HG02798 (cell line): ENCODE measurements around the gene NFE2L3.
A peak's percentile ranks its signal among the peaks of the same experiment; 100 is the strongest.
"Not testable (repeated sequence)": the region's sequence is repeated elsewhere in the genome, so short reads cannot be mapped to it uniquely, and the experiment has no call there.

Experiments used
- ATAC-seq: cut with Tn5 transposase; IDR thresholded peaks from one replicate; pipeline ENCODE4 v1.9.1; 2021; ENCODE audit warnings: mild to moderate bottlenecking; ENCODE audit not compliant: unreplicated experiment, poor library complexity

Gene NFE2L3

GRCh38 chr7:26144184-26145080, 7.6 kb upstream of the NFE2L3 start:
- ATAC-seq, result no peak

GRCh38 chr7:26145238-26145637, 6.8 kb upstream of the NFE2L3 start:
- ATAC-seq, result no peak

GRCh38 chr7:26147030-26147429, 5.0 kb upstream of the NFE2L3 start:
- ATAC-seq, result no peak

GRCh38 chr7:26147646-26148306, 4.2 kb upstream of the NFE2L3 start:
- ATAC-seq, result not testable (repeated sequence)

- ATAC-seq, result not testable (repeated sequence)
Measured at GRCh38 chr7:26148307-26148700, 3.7 kb upstream of the NFE2L3 start.

- no peak for ATAC-seq
Measured at GRCh38 chr7:26149391-26149977, 2.5 kb upstream of the NFE2L3 start.

GRCh38 chr7:26151096-26151495, 902 bp upstream of the NFE2L3 start:
- no peak for ATAC-seq

GRCh38 chr7:26151650-26151952, 397 bp upstream of the NFE2L3 start:
- no peak for ATAC-seq

GRCh38 chr7:26152782-26153240, 813 bp downstream of the NFE2L3 start:
- ATAC-seq, result peak; percentile 23

GRCh38 chr7:26153241-26153822, 1.3 kb downstream of the NFE2L3 start:
- ATAC-seq, result no peak

- ATAC-seq, result no peak
Measured at GRCh38 chr7:26153823-26154783, 2.1 kb downstream of the NFE2L3 start.

GRCh38 chr7:26155531-26156375, 3.8 kb downstream of the NFE2L3 start:
- no peak for ATAC-seq

- no peak for ATAC-seq
Measured at GRCh38 chr7:26156451-26157420, 4.7 kb downstream of the NFE2L3 start.

GRCh38 chr7:26157520-26158105, 5.6 kb downstream of the NFE2L3 start:
- no peak for ATAC-seq

- no peak for ATAC-seq
Measured at GRCh38 chr7:26159243-26159642, 7.2 kb downstream of the NFE2L3 start.

GRCh38 chr7:26160896-26161295, 8.9 kb downstream of the NFE2L3 start:
- no peak for ATAC-seq

GRCh38 chr7:26162431-26162830, 10.4 kb downstream of the NFE2L3 start:
- no peak for ATAC-seq
